Ammon's horn (tissue), 1 donor: ENCODE data around the gene RBMS1.

Source experiments
- DNase-seq: peaks from one replicate; pipeline ENCODE4 v3.0.0-alpha.2; 2016; ENCODE audit warnings: low spot score

The RBMS1 gene

GRCh38 chr2:160331258-160332025, 162.2 kb downstream of the RBMS1 start:
- DNase-seq, result no peak

DNA sequence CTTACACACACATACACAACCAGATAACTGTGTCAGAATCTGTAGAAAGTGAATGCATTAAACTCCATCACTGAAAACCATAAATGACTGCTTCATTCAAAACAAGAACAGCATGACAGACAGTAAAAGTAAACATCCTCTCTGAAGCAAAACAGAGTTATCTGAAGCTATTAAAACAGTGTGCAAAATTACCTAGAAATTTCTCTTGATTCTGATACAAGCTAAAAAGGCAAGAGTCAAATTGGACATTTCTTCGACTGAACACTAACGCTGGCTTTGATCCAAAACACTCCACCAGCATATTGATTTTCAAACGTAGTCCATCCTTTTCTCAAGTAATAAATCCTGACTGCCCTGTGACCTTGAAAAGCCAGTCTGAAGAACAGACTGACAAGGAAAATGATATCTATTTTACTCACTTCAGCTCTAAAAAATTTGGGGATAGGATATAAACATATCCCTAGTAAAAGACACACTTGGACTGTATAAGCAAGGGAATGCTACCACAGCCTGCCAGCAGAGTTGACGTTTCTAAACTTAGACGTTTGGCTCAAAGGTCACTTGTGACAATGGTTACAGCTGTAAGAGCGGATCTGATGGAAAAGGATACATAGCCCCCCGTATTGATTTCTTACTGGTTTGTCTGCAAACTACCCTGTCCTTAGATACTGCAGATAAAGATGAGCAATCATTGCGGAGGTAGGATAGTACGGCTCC, 164.6 kb downstream of the RBMS1 start:
- no peak for DNase-seq

DNA sequence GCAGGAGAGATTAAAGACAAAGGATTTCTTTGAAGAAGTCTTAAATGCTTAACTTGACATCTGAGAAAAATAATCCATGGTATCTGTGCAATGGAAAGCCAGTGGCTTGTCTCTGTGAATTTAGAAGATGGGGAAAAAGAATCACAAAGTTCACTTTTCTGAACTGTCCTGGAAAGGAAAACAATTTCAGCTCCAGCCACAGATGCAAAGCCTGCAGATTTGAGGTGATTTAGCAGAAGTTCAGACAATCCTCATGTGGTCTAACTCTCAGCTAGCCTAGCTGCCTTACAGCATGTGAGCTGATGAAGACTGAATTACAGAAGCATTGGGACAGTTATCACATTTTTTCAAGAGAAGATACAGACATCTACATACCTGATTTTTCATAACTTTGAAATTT, 166.8 kb downstream of the RBMS1 start:
- peak; percentile 18 for DNase-seq

DNA sequence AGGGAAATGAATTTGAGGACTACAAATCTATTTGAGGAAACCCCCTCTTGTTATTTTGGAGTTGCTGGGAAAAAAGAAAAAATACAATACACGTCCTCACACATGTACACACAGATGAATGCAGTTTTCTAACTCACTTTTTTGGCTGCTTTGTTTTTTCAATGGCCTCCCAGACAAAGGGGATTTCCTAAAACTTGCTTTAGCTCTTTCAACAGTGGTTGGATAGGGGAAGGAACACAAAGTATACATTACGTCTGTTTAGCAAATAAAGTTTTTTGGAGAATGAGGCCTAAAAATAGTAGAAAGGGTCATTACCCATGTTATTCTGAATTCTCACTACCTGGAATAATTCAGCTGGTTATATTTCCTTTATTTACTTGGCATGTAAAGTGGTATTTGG, 168.2 kb downstream of the RBMS1 start:
- DNase-seq, result no peak

GRCh38 chr2:160324917-160325316, 168.7 kb downstream of the RBMS1 start:
- no peak for DNase-seq

DNA sequence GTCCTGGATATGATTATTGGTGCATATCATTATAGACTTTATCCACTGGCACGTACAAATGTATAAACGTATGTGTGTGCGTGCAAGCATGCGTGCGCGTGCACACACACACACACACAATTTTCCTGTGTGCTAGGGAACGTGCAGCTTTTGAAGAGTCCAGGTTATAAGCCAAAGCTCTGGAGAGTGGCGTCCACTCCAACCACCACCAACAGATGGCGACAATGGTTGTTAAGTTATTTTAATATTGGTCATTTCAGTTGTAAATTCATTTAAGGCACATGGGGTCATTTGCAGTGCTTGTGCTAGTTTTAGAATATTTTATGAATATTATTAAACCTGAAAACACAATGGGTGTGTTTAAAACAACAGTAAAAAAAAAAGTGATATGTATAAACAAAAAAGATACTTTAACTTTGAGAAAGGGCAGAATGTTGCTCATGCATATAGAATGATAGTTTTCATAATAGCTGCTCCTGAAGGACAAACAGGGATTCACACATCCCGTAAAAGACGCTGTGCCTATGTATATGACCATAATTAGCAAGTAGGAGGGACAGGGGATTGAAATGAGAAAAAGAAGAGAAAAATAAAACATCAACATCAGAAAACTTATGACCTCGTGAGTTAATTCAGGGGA, 169.3 kb downstream of the RBMS1 start:
- peak; percentile 45 for DNase-seq

GRCh38 chr2:160322320-160322719, 171.3 kb downstream of the RBMS1 start:
- DNase-seq, result no peak

DNA sequence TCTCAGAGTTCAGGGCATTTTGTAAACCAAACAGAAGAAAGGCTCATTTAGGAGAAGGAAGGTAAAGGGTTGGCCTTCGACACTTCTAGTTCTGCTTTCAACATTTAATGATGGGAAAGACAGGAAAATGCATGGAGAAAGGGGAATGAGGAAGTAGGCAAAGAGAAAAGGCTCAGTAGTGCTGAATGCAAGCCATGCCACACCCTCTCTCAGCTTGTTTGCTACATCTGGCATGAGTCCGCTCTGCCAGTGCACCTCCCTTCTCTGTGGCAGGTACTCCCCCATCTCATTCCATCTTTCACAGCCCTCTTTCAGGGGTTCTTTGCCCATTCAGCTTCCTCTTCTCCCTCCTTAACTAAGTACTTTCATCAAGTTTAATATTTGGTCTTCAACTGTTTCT, 172.6 kb downstream of the RBMS1 start:
- DNase-seq, result no peak

DNA sequence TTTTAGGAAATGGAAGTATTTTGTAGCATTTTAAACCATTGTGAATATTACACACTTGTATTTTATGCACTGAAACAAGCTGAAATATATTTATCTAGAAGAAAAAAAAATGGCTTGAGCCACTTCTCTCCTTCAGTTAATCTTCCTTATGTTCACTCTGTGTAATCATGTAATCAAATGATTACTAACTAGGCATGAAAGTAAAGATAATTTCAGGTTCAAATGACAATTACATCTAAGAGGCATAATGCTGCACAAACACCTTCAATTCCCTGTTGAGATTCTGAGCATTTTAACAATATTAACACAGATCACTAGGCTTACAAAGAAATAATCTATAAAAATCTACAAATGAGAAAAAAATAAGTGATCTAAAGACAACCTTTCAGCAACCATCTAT, 173.9 kb downstream of the RBMS1 start:
- DNase-seq, result no peak

- DNase-seq, result no peak
These were observed 175.4 kb downstream of the RBMS1 start for GRCh38 chr2:160318218-160318617.

- DNase-seq, result peak; percentile 23
These were observed 176.2 kb downstream of the RBMS1 start for GRCh38 chr2:160317181-160318099.

DNA sequence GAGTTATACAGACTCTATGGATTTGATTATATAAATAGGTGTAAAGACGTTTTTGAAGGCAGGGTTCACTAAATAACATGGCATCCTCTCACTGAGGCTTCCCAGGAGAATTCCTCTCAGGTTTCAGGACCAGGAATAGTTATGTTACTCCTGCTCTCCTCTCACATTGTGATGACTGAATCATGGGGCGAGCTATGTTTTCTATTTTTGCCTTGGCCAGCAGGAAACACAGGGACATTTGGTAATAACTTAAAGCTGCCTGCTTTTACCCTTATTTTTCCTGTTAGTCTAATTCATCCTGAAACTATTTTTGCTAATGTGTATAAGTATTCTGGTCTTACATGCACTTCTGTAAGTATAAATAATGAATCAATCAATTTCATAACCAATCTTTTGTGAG, 178.3 kb downstream of the RBMS1 start:
- no peak for DNase-seq

DNA sequence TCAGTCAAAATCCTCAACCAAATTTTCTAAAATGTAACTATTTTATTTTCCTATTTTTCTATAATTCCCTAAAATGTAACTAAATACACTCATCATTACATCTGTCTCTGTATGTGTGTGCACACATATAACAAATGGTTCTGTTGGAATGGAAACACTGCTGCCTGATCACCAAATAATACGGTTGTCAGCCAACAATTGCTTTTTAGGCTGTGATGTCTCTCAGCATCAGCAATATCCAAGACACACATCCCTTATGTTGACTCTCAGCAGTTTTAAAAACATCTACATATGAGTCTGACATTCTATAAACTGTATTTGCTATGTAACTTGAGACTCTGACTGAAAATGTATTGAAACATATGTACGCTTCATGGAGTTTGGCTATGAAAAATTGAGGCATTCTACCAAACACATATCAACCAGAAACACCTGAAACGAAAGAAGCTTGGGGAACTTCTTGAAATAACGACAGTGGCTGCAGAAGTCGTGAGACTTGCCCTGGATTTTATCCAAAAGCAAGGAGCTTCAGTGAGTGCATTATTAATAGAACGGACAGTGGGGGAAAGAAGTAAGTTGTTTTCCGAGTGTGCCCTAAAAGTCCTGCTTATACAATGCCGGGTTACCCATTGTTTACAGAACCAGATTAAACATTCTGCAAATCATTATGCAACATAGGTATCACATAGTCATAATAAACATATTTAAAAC, 183.3 kb downstream of the RBMS1 start:
- DNase-seq, result no peak

- DNase-seq, result no peak
These were observed 184.0 kb downstream of the RBMS1 start for GRCh38 chr2:160309585-160309984.

DNA sequence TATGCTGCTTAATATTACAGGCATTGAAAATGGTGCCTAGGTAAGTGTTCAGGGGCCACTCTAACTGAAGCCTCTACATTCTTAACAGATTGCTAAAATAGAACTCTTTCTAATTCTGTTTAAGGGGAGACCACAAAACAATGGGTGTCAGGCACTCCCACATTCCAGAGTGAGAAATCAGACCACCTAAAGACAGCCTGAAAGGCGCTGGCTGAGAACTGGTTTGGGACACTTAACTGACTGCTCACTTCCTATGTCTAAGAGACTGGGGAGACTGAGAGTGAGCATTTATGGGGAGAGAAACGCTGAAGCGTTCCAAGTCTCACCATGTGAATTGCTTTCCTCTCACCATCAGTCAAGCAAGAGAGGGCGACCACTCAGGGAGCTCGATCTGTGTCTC, 184.7 kb downstream of the RBMS1 start:
- DNase-seq, result no peak

GRCh38 chr2:160308476-160308875, 185.1 kb downstream of the RBMS1 start:
- DNase-seq, result no peak

DNA sequence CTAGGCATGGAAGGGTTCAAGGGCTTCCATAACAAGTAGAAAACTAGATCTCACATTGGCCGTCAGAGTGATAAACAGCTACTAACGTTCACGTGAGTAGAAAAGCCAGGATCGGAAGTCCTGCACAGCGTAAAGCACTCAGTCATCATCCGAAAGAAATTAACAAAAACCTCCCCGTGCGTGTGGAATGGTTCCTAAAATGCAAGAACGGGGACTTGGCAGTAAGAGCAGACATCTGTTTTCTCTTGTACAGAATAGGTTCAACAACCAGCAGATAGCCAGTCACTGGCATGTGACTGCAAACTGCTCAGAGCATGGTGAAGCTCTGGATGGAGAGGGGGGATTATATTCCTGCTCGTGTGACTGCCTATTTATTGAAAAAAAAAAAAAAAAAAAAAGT, 186.6 kb downstream of the RBMS1 start:
- no peak for DNase-seq

GRCh38 chr2:160305081-160305750, 188.4 kb downstream of the RBMS1 start:
- no peak for DNase-seq

DNA sequence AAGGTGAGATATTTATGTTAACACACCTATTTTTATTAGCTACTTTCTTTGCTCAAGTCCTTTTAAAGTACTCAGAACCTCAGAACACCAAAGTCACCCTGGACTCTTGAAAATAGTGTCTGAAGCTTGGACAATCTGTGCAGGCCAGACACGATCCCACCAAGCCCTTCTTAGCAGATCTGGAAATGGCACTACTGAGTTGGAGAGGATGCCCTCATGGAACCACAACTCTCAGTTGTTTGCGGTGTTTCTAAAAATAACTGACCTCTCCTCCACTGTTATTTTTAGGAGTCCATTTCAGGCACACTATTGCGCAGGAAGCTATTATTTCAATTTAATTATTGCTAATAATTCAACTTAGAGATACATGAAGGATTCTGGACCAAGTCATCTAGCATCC, 190.1 kb downstream of the RBMS1 start:
- DNase-seq, result no peak

- no peak for DNase-seq
These were observed 190.5 kb downstream of the RBMS1 start for GRCh38 chr2:160303076-160303475.

DNA sequence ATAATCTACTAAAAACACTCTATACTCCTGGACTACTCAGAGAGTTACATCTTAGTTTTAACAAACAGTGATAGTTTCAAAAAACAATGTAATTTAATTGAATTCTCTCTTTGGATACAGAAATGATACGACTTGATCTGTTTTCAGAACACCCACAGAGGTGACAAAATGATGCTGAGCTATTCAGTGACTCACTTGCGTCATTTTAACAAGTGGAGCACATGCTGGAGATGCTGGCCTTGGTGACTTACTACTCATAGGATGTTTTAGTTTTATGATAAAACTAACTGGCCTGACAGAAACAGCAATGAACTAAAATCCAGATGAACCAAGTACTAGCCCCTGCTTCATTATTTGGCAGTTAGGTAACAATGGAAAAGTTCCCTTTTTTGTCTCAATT, 192.2 kb downstream of the RBMS1 start:
- no peak for DNase-seq
